ENCODE results near the gene ADORA1.
A peak's percentile ranks its signal among the peaks of the same experiment; 100 is the strongest.

ADORA1 gene

GRCh38 chr1:203197625-203198024 is 70.1 kb downstream of the ADORA1 start:
- peak; percentile 15 for DNase-seq

- DNase-seq = no peak
Measured at GRCh38 chr1:203199002-203199401, 71.5 kb downstream of the ADORA1 start.

GRCh38 chr1:203199481-203199815 is 71.9 kb downstream of the ADORA1 start:
- no peak for DNase-seq

- no peak for DNase-seq
Measured at GRCh38 chr1:203199816-203200571, 72.5 kb downstream of the ADORA1 start.

GRCh38 chr1:203200916-203201315 is 73.4 kb downstream of the ADORA1 start:
- no peak for DNase-seq

- DNase-seq = no peak
Measured at GRCh38 chr1:203201516-203202205, 74.1 kb downstream of the ADORA1 start.

GRCh38 chr1:203202431-203203245 is 75.1 kb downstream of the ADORA1 start:
- no peak for DNase-seq

GRCh38 chr1:203204756-203205155 is 77.2 kb downstream of the ADORA1 start:
- DNase-seq = no peak

GRCh38 chr1:203206129-203206687 is 78.7 kb downstream of the ADORA1 start:
- DNase-seq = no peak

GRCh38 chr1:203207751-203208150 is 80.2 kb downstream of the ADORA1 start:
- no peak for DNase-seq

GRCh38 chr1:203208181-203208580 is 80.7 kb downstream of the ADORA1 start:
- no peak for DNase-seq

GRCh38 chr1:203210350-203210749 is 82.8 kb downstream of the ADORA1 start:
- no peak for DNase-seq

- DNase-seq = no peak
Measured at GRCh38 chr1:203210988-203211387, 83.5 kb downstream of the ADORA1 start.

- no peak for DNase-seq
Measured at GRCh38 chr1:203211812-203212211, 84.3 kb downstream of the ADORA1 start.

GRCh38 chr1:203213126-203213525 is 85.6 kb downstream of the ADORA1 start:
- DNase-seq = no peak

- DNase-seq = no peak
Measured at GRCh38 chr1:203214871-203215270, 87.3 kb downstream of the ADORA1 start.

- DNase-seq = no peak
Measured at GRCh38 chr1:203215573-203215972, 88.0 kb downstream of the ADORA1 start.

- DNase-seq = peak; percentile 83
Measured at GRCh38 chr1:203216274-203217138, 89.0 kb downstream of the ADORA1 start.

All from OCI-M1 (cell line).